Measurements from ENCODE around the gene FBLN2. TPM values are rescaled to one million over a fixed set of nuclear protein-coding genes. Genes with fewer than 3 reads are reported as not detected.

FBLN2 gene
- total RNA-seq, 1 donor from 2014 or later: 2.2 TPM

DNA sequence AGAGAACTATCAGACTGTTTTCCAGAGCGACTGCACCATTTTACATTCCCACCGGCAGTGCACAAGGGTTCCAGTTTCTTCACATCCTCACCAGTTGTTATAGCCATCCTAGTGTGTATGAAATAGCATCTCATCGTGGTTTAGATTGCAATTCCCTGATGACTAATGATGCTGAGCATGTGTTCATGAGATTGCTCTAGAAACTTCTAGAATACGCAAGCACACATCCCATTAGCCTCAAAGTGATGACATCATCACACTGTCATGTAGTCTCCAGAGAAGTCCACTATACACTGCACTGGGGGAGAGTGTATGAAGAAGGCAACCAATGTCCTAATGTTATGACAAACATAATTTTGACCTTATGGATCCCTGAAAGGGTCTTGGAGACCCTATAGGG, 30.1 kb downstream of the FBLN2 start:
- no peak for DNase-seq (ENCODE audit: low read depth, low spot score)

DNA sequence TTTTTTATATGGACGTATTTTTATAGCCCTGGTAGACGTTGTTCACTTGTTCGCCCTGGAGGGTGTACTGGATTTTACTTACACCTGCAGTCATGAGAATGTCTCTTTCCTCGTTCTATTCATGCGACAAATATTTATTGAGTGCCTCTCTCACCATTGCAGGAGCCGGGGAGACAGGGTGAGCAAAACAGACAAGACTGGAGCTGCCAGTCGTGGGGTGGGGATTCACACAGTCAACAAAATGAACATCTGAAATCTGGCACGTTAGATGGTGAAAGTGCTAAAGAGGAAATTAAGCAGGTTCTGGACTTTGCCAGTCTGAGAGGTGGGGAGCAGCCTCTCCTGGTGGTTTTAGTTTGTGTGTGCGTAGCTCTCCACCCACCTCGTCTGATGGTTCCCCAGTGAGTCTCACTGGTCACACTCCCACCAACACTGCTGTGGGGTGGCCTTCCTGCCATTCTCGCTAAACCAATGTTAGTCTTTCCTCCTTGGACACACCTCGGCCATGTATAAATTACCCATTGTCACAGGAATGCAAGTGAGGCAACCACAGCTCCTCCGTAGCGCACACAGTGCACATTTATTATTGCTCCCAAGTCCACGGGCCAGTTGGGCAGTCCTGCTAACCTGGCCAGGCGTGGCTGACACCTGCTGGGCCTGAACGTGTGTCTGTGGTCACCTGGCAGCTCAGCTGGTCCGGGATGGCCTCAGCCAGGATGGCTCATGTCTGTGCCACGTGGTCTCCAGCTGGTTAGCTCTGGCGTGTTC, 31.5 kb downstream of the FBLN2 start:
- DNase-seq (ENCODE audit: low read depth, low spot score): no peak

DNA sequence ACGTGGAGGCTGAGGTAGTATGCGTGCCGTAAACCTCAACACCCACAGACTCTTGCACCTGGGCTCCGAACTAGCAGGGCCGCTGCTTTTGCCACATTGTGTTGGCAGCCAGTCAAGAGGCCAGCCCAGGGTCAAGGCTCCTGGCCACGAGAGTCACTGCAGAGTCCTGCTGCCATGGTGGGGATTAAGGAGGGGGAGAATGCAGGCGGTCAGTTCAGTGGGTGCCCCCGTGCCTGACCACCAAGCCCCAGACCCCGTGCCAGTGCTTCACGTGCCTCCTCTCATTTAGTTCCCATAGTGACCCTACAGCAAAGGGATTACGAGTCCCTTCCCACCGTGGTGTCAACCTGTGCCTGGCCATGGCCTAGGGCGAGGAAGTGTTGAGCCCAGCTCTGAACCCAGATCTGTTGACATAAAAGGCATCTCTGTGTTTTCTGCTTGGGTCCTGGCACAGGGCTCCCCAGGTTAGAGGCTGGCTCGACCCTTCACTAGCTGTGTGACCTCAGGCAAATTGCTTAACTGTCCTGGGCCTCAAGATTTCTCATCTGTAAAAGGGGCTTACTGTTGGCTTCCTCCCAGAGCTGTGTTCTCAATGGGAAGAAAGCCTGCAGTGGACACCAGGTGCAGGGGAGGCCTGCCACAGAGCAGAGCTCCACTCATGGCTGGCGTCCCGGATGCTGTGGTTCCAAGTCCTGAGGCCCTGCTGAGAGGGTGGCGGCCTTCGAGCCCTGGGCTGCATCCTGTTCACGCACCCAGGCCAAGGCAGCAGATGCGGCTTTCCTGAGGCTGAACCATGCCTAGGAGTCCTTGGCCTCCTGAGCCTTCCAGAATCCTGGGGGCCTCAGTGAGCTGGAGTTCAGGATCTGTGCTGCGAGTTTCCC, 32.8 kb downstream of the FBLN2 start:
- no peak for DNase-seq (ENCODE audit: low read depth, low spot score)

- DNase-seq (ENCODE audit: low read depth, low spot score): no peak
Observed at GRCh38 chr3:13582366-13583250, 33.7 kb downstream of the FBLN2 start.

- DNase-seq (ENCODE audit: low read depth, low spot score): no peak
Observed at GRCh38 chr3:13583251-13584180, 34.6 kb downstream of the FBLN2 start.

DNA sequence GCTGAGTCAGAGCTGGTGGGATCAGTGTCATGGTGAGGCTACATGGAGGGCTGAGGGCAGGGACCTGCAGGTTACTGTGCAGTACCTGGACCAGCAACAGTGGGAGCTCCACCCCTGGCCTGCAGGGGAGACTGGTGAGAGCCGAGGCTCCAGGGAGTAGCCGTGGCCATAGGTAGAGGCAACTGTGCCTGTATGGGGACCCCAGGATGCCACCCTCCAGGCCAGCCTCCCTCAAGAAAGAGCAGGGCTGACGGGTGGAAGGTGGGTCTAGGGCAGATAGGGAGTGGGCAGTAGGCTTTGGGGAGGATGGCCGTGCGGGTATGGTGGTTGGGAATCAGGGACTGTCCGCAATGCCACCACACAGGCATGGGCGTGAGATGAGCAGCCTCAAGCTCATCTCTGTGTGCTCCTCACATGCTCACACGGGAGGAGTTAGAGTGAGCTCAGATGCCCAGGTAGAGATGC, 35.5 kb downstream of the FBLN2 start:
- no peak for DNase-seq (ENCODE audit: low read depth, low spot score)

GRCh38 chr3:13584901-13585300, 36.0 kb downstream of the FBLN2 start:
- no peak for DNase-seq (ENCODE audit: low read depth, low spot score)

DNA sequence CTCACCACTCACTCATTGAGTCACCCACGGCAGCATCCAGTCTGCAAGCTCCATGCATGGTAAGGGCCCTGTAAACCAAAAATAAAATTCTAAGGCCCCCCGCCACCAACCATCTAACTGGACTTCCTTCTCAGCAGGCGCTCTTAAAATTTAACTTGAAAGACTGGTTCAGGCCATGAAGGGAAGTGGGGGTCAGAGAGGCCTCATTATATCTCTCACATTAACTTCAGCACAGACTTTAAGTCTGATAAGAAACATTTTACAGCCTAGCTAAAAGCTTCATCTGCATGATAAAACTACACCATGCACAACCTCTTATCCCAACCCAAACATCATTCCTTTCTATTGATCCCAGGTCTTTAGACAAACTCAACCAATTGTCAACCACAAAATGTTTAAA, 38.5 kb downstream of the FBLN2 start:
- no peak for DNase-seq (ENCODE audit: low read depth, low spot score)

DNA sequence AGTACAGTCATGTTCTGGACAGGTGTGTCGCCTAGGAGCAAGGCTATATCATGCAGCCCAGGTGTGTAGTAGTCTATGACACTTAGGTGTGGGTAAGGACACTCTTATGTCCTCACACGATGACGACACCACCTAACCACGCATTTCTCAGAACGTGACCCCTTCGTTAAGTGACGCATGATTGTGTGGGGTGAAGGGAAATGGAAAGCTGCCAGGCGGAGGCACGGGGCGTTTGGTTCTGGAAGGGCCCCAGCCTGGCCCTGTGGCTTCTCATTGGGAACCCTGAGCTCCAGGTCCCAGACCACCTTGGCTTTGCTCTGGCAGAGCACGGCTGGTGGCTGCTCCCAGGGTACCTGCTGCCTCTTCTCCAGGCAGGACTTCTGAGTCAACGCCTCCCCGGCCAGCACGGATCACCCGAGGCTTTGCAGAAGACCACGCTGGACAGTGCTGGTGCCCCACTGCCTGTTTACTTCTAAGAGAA, 39.3 kb downstream of the FBLN2 start:
- DNase-seq (ENCODE audit: low read depth, low spot score): no peak

DNA sequence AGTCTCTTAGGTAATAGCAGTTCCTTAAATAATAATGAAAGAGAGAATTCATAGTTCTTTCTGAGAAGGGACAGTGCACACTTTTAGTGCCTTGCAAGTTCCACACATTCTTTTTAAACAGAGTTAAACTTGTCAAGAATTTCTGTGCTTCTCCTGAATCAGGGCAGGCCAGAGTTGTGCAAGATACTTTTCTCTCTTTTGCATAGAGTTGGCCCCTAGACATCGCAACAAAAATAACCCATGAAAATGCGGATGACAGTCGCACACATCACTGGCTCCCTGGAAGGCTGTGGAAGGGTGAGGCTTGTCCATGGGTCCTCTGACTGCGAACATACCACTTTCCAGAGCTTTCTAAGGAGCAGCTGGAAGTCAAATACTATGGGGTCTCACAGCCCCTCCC, 40.1 kb downstream of the FBLN2 start:
- DNase-seq (ENCODE audit: low read depth, low spot score): no peak

GRCh38 chr3:13590841-13591520, 42.1 kb downstream of the FBLN2 start:
- no peak for DNase-seq (ENCODE audit: low read depth, low spot score)

GRCh38 chr3:13593615-13594014, 44.7 kb downstream of the FBLN2 start:
- DNase-seq (ENCODE audit: low read depth, low spot score): no peak

DNA sequence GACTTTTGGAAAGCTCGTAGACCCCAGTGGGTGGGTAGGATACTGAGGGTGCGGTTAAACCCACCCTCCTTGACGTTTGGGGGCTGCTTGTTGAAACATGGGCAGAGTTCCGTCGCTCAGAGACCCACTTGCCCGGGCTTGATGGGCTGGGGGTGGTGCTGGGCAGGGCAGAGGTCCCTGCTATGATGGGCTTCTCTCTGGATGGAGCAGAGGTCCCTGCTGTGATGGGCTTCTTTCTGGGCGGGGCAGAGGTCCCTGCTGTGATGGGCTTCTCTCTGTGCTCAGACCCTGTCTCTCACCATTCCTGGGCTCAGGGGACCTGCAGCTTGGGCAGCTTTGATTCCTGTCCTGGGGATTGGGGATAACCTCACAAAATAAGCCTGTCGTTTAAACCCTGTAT, 45.2 kb downstream of the FBLN2 start:
- DNase-seq (ENCODE audit: low read depth, low spot score): no peak

DNA sequence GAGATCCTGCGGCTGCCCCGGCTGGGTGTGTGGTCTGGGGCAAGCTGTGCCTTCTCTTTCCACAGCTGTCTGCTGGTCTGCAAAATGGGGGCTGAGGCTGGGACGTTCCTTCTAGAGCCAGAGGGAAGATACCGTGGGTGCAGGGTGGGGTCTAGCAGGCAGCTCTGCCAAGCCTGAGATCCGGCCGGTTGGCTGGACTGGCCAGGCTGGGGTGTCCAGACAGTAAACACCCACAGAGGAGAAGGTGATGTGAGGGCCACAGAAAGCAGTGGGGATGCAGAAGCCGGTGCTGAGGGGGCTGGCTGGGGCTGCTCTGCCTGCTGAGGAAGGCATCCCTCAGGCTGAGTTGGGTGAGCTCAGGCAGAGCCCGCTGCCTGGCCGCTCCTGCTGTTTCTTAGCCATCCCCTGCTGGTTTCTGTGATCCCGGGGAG, 46.1 kb downstream of the FBLN2 start:
- no peak for DNase-seq (ENCODE audit: low read depth, low spot score)

- no peak for DNase-seq (ENCODE audit: low read depth, low spot score)
Observed at GRCh38 chr3:13595485-13595884, 46.6 kb downstream of the FBLN2 start.

DNA sequence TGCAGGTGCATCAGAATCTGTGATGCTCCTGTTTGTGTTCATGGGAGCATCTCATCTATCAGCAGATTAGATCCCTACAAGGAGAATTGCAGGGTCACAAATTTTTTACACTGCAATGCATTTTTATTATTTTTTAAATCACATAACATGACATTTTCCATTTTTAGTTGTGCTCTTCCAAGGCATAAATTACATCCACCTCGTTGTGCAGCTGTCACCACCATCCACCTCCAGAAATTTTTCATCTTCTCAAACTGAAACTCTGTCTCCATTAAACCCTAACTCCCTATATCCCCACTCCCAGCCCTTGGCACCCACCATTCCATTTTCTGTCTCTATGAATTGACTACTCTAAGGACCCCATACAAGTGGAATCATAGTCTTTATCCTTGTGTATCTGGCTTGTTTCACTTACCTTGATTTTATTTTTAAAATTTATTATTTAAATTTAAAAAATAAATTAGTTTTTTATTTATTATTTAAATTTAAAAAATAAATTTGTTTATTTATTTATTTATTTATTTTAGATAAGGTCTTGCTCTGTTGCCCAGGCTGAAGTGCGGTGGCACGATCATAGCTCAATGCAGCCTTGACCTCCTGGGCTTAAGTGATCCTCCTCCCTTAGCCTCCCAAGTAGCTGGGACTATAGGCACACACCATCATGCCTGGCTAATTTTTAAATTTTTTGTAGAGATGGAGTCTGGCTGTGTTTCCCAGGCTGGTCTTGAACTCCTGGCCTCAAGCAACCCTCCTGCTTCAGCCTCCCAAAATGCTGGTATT, 47.7 kb downstream of the FBLN2 start:
- no peak for DNase-seq (ENCODE audit: low read depth, low spot score)

- no peak for DNase-seq (ENCODE audit: low read depth, low spot score)
Observed at GRCh38 chr3:13597661-13598060, 48.7 kb downstream of the FBLN2 start.

DNA sequence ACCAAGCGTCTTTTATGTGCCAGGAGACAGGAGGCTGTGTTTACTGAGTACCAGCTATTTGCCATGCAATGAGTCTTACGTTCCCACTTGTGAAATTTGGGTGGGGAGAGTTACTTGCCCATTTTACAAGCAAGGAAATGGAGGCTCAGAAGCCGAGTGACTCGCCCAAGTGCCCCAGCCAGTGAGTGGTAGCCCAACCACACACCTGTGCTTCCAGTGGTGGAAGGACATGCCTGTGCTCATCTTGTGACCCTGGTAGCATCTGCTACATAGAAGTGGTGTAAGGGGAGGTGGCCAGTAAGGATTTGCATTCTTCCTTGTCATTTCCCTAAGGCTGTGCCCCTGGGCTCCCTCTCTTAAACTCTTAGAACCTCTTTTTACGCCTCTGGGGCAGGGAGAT, 49.3 kb downstream of the FBLN2 start:
- no peak for DNase-seq (ENCODE audit: low read depth, low spot score)
